Common myeloid progenitor, CD34-positive (primary cell): ENCODE data around the gene MAGEA10.
A peak's percentile ranks its signal among the peaks of the same experiment; 100 is the strongest.

Experiments
- CTCF ChIA-PET: fragments of 350-600 bp; sonication (Branson Sonifier 250); formaldehyde crosslinking; loops from one replicate; lab custom pipeline; 2021; ENCODE audit warnings: antibody characterized with exemption; lab: Charles Lee
- POLR2A ChIA-PET: fragments of 350-600 bp; sonication (Branson Sonifier 250); formaldehyde crosslinking; loops from one replicate; lab custom pipeline; 2021; ENCODE audit warnings: antibody characterized with exemption; lab: Charles Lee
- DNase-seq, 3 donors: peaks; one replicate each; pipeline versions ENCODE4 v3.0.0 to v3.0.0-alpha.2; 2013
- H3K27ac ChIP-seq, 2 experiments: 1 replicate in 1 of 2; 2 replicates in 1 of 2; pipeline ENCODE4 v1.7.0; 2013; ENCODE audit warnings: inconsistent platforms in 2 of 2, low read length in 2 of 2, mild to moderate bottlenecking in 2 of 2, low read depth in 1 of 2, moderate library complexity in 1 of 2; ENCODE audit not compliant: severe bottlenecking in 2 of 2, insufficient read depth in 1 of 2, poor library complexity in 1 of 2
- H3K27me3 ChIP-seq, 5 experiments: replicated peaks in 2 of 5; 1 replicate in 3 of 5; 2 replicates in 2 of 5; pipeline versions ENCODE4 v1.6.1 to v1.7.0; 2013; ENCODE audit warnings: low read length in 4 of 5, mild to moderate bottlenecking in 2 of 5, moderate library complexity in 2 of 5, inconsistent platforms in 1 of 5; ENCODE audit not compliant: insufficient read depth in 5 of 5, control insufficient read depth in 4 of 5
- H3K36me3 ChIP-seq, 4 experiments: 1 replicate in 2 of 4; 2 replicates in 2 of 4; pipeline versions ENCODE4 v1.6.1 to v1.7.0; 2013; ENCODE audit warnings: low read length in 3 of 4, control low read depth in 1 of 4, mild to moderate bottlenecking in 1 of 4; ENCODE audit not compliant: control insufficient read depth in 4 of 4, insufficient read depth in 4 of 4
- H3K4me1 ChIP-seq, 4 experiments: 1 replicate in 3 of 4; 2 replicates in 1 of 4; pipeline versions ENCODE4 v1.6.1 to v1.7.1; 2013; ENCODE audit warnings: low read length in 3 of 4, mild to moderate bottlenecking in 3 of 4, control low read depth in 1 of 4, inconsistent platforms in 1 of 4, moderate library complexity in 1 of 4; ENCODE audit not compliant: control insufficient read depth in 4 of 4, insufficient read depth in 4 of 4; ENCODE audit errors: control extremely low read depth in 1 of 4
- H3K4me3 ChIP-seq, 7 experiments: 1 replicate in 4 of 7; 2 replicates in 3 of 7; pipeline versions ENCODE4 v1.5.1 to v1.7.0; 2013; ENCODE audit warnings: mild to moderate bottlenecking in 7 of 7, low read length in 6 of 7, moderate library complexity in 6 of 7, inconsistent platforms in 2 of 7, low read depth in 2 of 7, control low read depth in 1 of 7; ENCODE audit not compliant: insufficient read depth in 4 of 7, control insufficient read depth in 1 of 7; ENCODE audit errors: extremely low read depth in 1 of 7
- H3K9me3 ChIP-seq, 5 experiments: 1 replicate in 4 of 5; 2 replicates in 1 of 5; pipeline versions ENCODE4 v1.6.1 to v1.7.1; 2013; ENCODE audit warnings: low read length in 4 of 5, mild to moderate bottlenecking in 2 of 5, inconsistent platforms in 1 of 5, low read depth in 1 of 5, moderate library complexity in 1 of 5; ENCODE audit not compliant: control insufficient read depth in 4 of 5, insufficient read depth in 2 of 5; ENCODE audit errors: control extremely low read depth in 1 of 5
- WGBS: methylation state at CpG from one replicate; pipeline ENCODE4 v1.1.5; 2013; ENCODE audit not compliant: insufficient coverage; 5-methylcytosine and 5-hydroxymethylcytosine counted together

Gene MAGEA10

DNA sequence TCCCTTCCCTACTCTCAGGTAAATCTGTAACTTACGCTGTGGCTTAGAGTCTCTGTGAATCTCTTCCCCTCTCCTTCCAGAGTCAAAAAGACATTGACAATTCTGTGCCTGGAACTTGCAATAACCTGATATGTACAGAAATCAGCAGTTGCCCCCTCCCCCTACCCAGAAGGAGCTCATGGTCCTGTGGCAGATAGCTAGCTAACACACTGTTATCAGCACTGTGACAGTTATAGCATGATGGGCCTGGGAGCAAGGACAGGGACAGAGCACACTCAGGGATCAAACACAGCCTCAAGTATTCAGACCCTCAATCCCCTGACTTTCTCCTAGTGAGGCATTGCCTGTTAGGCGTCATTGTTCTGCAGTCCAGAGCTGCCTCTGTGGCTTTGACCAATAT lies 18.7 kb upstream of the MAGEA10 start:
- 80% methylated on average over 2 of the region's 2 CpGs for WGBS
- Histone ChIP-seq H3K4me3 (no peak overlapping the region), H3K27me3 (no peaks in the 10 kb centered on the region), H3K27ac (no peak overlapping the region), H3K4me1 (no peaks in the 10 kb centered on the region), H3K36me3 (no peaks in the 10 kb centered on the region), H3K9me3 (peaks cover 0 to 3% (median 0%) of the 10 kb centered on the region in 5 experiments)
- ChIA-PET CTCF (no interaction called here), POLR2A (no interaction called here)
- DNase-seq: no peak

DNA sequence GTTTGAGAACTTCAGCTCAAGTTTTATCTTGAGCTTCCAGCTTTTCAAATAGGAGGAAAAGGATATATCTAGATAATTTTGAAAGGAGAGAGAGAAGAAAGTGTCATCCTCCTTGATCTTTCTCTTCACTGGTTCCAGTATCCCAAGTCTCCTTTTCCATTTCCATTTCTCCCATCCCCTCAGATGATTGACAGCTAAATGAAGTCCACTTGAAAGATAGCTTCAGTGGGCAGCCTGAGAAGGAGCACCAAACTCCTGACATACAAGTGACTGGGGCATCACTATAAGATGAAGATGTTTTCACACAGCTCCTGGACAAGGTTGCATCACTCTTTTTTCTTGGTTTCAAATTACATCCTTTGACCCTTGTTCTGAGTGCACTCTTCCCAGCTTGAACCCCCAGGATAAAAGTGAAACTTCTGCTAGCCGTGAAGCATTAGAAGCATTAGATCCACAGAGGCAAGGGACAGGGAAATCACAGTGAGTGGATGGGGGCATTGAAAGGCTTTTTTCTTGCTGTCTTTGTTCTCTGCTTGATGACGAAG lies 17.5 kb upstream of the MAGEA10 start:
- POLR2A ChIA-PET: no interaction called here
- CTCF ChIA-PET: no interaction called here
- peaks cover 0 to 1% (median 0%) of the 10 kb centered on the region in 5 experiments for H3K9me3 ChIP-seq
- WGBS: 73% methylated on average over 1 of the region's 2 CpGs
- H3K4me1 ChIP-seq: no peaks in the 10 kb centered on the region
- no peaks in the 10 kb centered on the region for H3K36me3 ChIP-seq
- H3K27ac ChIP-seq: no peak overlapping the region
- H3K4me3 ChIP-seq: no peak overlapping the region
- DNase-seq: no peak
- no peaks in the 10 kb centered on the region for H3K27me3 ChIP-seq

DNA sequence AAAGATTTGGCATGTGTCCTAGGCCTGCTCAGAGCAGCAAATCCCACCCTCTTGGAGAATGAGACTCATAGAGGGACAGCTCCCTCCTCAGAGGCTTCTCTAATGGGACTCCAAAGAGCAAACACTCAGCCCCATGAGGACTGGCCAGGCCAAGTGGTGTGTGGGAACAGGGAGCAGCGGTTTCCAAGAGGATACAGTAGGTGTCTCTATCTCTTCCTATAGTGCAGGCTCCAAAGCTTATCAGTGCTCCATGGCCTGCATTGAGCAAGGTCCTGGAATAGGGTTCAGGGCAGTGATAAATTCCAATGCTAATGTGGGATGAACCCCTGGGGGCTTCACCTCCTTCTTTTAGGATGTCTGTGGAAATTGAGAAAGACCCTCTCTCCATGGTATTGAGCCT lies 15.7 kb upstream of the MAGEA10 start:
- Histone ChIP-seq H3K9me3 (no peaks in the 10 kb centered on the region), H3K4me1 (no peaks in the 10 kb centered on the region), H3K4me3 (no peak overlapping the region), H3K36me3 (no peaks in the 10 kb centered on the region), H3K27me3 (no peaks in the 10 kb centered on the region), H3K27ac (no peak overlapping the region)
- no peak for DNase-seq
- POLR2A ChIA-PET: no interaction called here
- 67% methylated on average over 1 of the region's 1 CpG for WGBS
- CTCF ChIA-PET: no interaction called here

DNA sequence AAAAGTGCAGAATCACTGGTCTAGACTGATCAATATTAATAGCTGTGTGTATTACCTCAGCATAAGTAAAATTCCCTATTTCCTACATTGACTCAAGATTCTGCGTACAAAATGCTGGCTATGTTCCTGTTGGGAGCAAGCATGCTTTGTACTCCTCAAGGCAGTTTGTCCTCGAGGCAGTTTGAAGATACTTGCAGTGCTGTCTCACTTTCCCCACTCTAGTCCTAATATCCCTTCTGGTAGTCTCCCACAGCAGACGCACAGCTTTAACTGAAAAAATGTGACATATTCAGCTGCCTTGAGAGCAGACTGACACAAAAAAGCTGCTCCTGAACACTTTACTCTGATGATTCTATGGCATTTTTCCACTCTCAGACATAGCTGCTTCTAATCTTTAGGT lies 12.9 kb upstream of the MAGEA10 start:
- ChIA-PET CTCF (no interaction called here), POLR2A (no interaction called here)
- H3K27ac ChIP-seq: no peak overlapping the region
- DNase-seq: no peak
- no peaks in the 10 kb centered on the region for H3K4me1 ChIP-seq
- no peak overlapping the region for H3K4me3 ChIP-seq
- no peaks in the 10 kb centered on the region for H3K27me3 ChIP-seq
- no peaks in the 10 kb centered on the region for H3K36me3 ChIP-seq
- 87% methylated on average over 3 of the region's 3 CpGs for WGBS
- H3K9me3 ChIP-seq: no peaks in the 10 kb centered on the region

DNA sequence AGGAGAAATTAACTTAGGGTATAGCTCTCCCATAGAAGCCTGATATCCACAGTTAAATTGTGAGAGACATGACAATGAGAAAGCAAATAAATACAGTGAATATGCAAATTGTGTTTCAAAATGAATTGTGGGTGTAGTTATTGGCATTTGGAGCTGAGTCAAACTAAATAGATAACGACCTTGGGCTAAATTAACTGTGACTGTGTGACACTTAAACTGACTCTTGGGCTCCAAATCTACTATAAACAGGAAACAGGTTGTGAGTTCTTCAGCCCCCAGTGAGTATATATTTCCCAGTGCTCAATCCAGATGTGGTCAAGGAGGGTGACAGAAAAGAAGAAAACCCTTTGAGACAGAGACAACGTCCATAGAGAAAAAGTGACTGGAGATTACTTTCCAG lies 11.3 kb upstream of the MAGEA10 start:
- CTCF ChIA-PET: no interaction called here

DNA sequence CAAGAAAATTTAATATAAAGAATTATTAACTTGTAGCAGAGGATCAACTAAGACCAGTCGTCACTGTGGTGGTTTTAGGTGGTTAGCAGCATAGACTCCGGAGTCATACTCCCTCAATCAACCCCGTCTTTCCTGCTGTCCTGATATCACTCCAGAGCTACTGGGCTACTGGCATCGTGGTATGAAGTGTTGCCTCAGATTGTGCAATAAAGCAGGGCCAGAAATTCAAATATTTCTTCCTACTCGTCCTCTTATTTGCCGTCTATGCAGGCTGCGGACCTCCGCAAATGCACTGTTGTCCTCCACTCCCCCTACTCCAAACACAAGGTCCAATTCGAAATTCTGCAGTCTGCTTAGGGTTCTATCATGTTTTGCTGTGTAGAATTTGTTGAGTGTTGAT lies 1.2 kb upstream of the MAGEA10 start:
- WGBS: 86% methylated on average over 6 of the region's 9 CpGs

More for the DNA sequence above, 11.3 kb upstream of the MAGEA10 start:
- Histone ChIP-seq H3K4me1 (no peaks in the 10 kb centered on the region), H3K36me3 (no peaks in the 10 kb centered on the region), H3K4me3 (no peak overlapping the region), H3K9me3 (no peaks in the 10 kb centered on the region), H3K27me3 (no peaks in the 10 kb centered on the region), H3K27ac (no peak overlapping the region)
- peak in 1 of 3 donors; percentile 1 for DNase-seq
- WGBS: 22% methylated on average over 2 of the region's 2 CpGs
- POLR2A ChIA-PET: no interaction called here

DNA sequence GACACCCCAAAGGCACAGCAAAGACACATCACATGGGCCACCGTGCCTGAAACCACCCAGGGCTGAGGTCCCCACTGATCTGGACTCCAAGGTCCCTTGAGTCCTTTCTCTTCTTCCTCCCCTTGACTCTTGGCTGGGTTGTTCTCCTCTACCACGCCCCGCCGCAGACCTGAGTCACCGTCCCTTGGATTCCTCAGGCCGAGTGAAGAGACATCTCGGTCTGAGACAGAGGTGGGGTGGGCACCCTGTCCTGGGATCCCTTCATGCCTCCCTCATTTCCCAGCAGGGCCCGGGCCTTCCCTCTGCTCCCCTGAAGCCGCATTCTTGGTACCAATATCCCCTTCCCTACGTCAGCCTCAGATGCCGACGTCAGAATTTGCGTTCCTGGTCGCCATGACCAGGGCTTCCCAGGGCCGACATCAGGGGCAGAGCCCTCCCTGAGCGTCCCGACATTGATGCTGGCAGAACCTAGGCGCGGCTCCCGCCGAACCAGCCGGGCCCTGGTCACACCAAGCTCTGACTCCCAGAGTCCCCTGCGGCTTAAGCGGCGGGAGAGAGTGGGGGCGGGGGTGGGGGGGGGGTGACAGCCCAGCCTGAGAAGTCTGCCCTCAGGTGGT lies 498 bp downstream of the MAGEA10 start:
- H3K4me3 ChIP-seq: no peak overlapping the region
- no peaks in the 10 kb centered on the region for H3K36me3 ChIP-seq
- H3K9me3 ChIP-seq: no peaks in the 10 kb centered on the region
- H3K27ac ChIP-seq: no peak overlapping the region
- H3K27me3 ChIP-seq: no peaks in the 10 kb centered on the region
- 89% methylated on average over 17 of the region's 26 CpGs for WGBS
- no peak for DNase-seq
- POLR2A ChIA-PET: no interaction called here
- no peaks in the 10 kb centered on the region for H3K4me1 ChIP-seq
- CTCF ChIA-PET: no interaction called here

More for the DNA sequence above, 1.2 kb upstream of the MAGEA10 start:
- H3K27me3 ChIP-seq: no peaks in the 10 kb centered on the region
- ChIA-PET POLR2A (no interaction called here), CTCF (no interaction called here)
- H3K4me1 ChIP-seq: no peaks in the 10 kb centered on the region
- H3K27ac ChIP-seq: no peak overlapping the region
- no peak overlapping the region for H3K4me3 ChIP-seq
- no peaks in the 10 kb centered on the region for H3K36me3 ChIP-seq
- no peaks in the 10 kb centered on the region for H3K9me3 ChIP-seq
- no peak for DNase-seq
